Keratinocyte (primary cell): ENCODE data around the gene PFKM. TPM values are rescaled to one million over a fixed set of nuclear protein-coding genes. Genes with fewer than 3 reads are reported as not detected.

Source experiments
- DNase-seq: peaks from one replicate; pipeline ENCODE4 v3.0.0-alpha.2; 2011; ENCODE audit warnings: low read depth, missing footprints, low spot score
- FAIRE-seq: peaks from 2 replicates; lab custom pipeline; 2011; peaks lifted over from hg19 to GRCh38; lab: Jason Lieb, UNC
- H2AFZ ChIP-seq: 2 replicates; pipeline ENCODE4 v1.6.0; 2012; ENCODE audit warnings: low read length, control low read depth, inconsistent platforms; ENCODE audit not compliant: control insufficient read depth
- H3K27ac ChIP-seq: 2 replicates; pipeline ENCODE4 v1.5.1; 2011; ENCODE audit warnings: low read length; ENCODE audit not compliant: control insufficient read depth, insufficient read depth
- H3K27me3 ChIP-seq: 3 replicates; pipeline ENCODE4 v1.6.0; 2011; ENCODE audit warnings: low read length; ENCODE audit not compliant: control insufficient read depth, insufficient read depth; ENCODE audit errors: extremely low read depth
- H3K36me3 ChIP-seq, 2 experiments: 2 replicates in 1 of 2; 3 replicates in 1 of 2; pipeline ENCODE4 v1.5.1; 2011; ENCODE audit warnings: low read length in 2 of 2, mild to moderate bottlenecking in 1 of 2; ENCODE audit not compliant: control insufficient read depth in 2 of 2, insufficient read depth in 2 of 2; ENCODE audit errors: extremely low read depth in 1 of 2
- H3K4me1 ChIP-seq: 3 replicates; pipeline ENCODE4 v1.5.1; 2011; ENCODE audit warnings: low read length; ENCODE audit not compliant: control insufficient read depth, insufficient read depth; ENCODE audit errors: extremely low read depth
- H3K4me2 ChIP-seq: 3 replicates; pipeline ENCODE4 v1.6.0; 2011; ENCODE audit warnings: low read depth, low read length; ENCODE audit not compliant: control insufficient read depth, insufficient read depth; ENCODE audit errors: extremely low read depth
- H3K4me3 ChIP-seq, 3 experiments: fragments of 200-600 bp in 1 of 3; sonication (generic) in 1 of 3; 2 replicates in 2 of 3; 3 replicates in 1 of 3; pipeline ENCODE4 v1.5.1; 2011 to 2016; ENCODE audit warnings: low read length in 3 of 3, mild to moderate bottlenecking in 3 of 3, control low read depth in 2 of 3, inconsistent platforms in 1 of 3, low read depth in 1 of 3, mixed read lengths in 1 of 3, mixed run types in 1 of 3, moderate library complexity in 1 of 3; ENCODE audit not compliant: control insufficient read depth in 2 of 3, insufficient read depth in 2 of 3; ENCODE audit errors: extremely low read depth in 1 of 3
- H3K79me2 ChIP-seq: 2 replicates; pipeline ENCODE4 v1.6.0; 2012; ENCODE audit warnings: low read length; ENCODE audit not compliant: control insufficient read depth, insufficient read depth
- H3K9ac ChIP-seq: 3 replicates; pipeline ENCODE4 v1.6.0; 2011; ENCODE audit warnings: low read length; ENCODE audit not compliant: control insufficient read depth, insufficient read depth; ENCODE audit errors: extremely low read depth
- H3K9me1 ChIP-seq: 3 replicates; pipeline ENCODE4 v1.6.0; 2011; ENCODE audit warnings: low read length; ENCODE audit not compliant: control insufficient read depth, insufficient read depth; ENCODE audit errors: extremely low read depth
- H3K9me3 ChIP-seq: 2 replicates; pipeline ENCODE4 v1.5.1; 2012; ENCODE audit warnings: low read depth, low read length; ENCODE audit not compliant: control insufficient read depth
- H4K20me1 ChIP-seq: 3 replicates; pipeline ENCODE4 v1.6.0; 2011; ENCODE audit warnings: low read length; ENCODE audit not compliant: control insufficient read depth, insufficient read depth; ENCODE audit errors: extremely low read depth
- CTCF ChIP-seq, 3 experiments: IDR thresholded peaks in 1 of 3; conservative IDR thresholded peaks in 1 of 3; optimal IDR thresholded peaks in 1 of 3; 2 replicates in 2 of 3; 3 replicates in 1 of 3; pipeline versions ENCODE3 to v1.5.1; 2011; ENCODE audit warnings: low read length in 3 of 3, mild to moderate bottlenecking in 3 of 3, moderate library complexity in 2 of 3, control low read depth in 1 of 3, inconsistent platforms in 1 of 3; ENCODE audit not compliant: insufficient read depth in 2 of 3; ENCODE audit errors: extremely low read depth in 1 of 3
- EZH2 ChIP-seq: IDR thresholded peaks from one replicate; pipeline ENCODE4 v1.6.1; 2012; ENCODE audit warnings: inconsistent platforms, mild to moderate bottlenecking, low read length, moderate library complexity
- dilution Hi-C: fragments of 300-500 bp; cut with MboI; formaldehyde crosslinking; loops from one replicate; pipeline ENCODE4 v1.7.0; 2020; ENCODE audit warnings: low sequenced_read_pairs; ENCODE audit not compliant: extremely low pct_ligation_motif_present
- polyA plus RNA-seq, 5 experiments: library from polyadenylated mRNA; depleted of rRNA in 3 of 5; stranded (reverse) in 3 of 5; stranded (forward) in 1 of 5; unstranded in 1 of 5; fragments of >200 nt; gene quantifications; 1 replicate in 1 of 5; 2 replicates in 3 of 5; 3 replicates in 1 of 5; pipeline versions ENCODE4 v1.2.1 to v1.2.3, GENCODE V29; 2011 to 2012; ENCODE audit warnings: missing spikeins in 2 of 5, low read depth in 1 of 5, low replicate concordance in 1 of 5

Gene PFKM
- polyA plus RNA-seq, 1 donor (not counting 4 experiments of a cell fraction or from before 2014, with no cell fraction given), result 67.9 TPM

- no peak for FAIRE-seq
Measured at GRCh38 chr12:48078901-48079300, 40.3 kb upstream of the PFKM start.

GRCh38 chr12:48080285-48080684, 38.9 kb upstream of the PFKM start:
- TF ChIP-seq CTCF (optimal IDR thresholded peaks at IDR 0.05 in 1 of 3, IDR thresholded peaks at IDR 0.05 in 1 of 3, conservative IDR thresholded peaks at IDR 0.05 in 1 of 3; ENCODE audit: extremely low read depth in 1 of 3, insufficient read depth in 2 of 3, low read length in 3 of 3), result no peak
- TF ChIP-seq EZH2, result no peak
- no peak overlapping the region for H3K9ac ChIP-seq
- DNase-seq (no peak), FAIRE-seq (no peak)
- no peaks in the 10 kb centered on the region for H3K27me3 ChIP-seq
- dilution Hi-C loops, result no loop called here
- H3K27ac ChIP-seq, result no peak overlapping the region
- H3K4me2 ChIP-seq, result no peak overlapping the region
- H3K4me1 ChIP-seq, result no peaks in the 10 kb centered on the region
- H2AFZ ChIP-seq, result no peak overlapping the region
- H3K79me2 ChIP-seq, result no peaks in the 10 kb centered on the region
- peaks cover 5 to 6% of the 10 kb centered on the region in 2 experiments for H3K36me3 ChIP-seq
- H3K4me3 ChIP-seq, result no peak overlapping the region
- no peaks in the 10 kb centered on the region for H4K20me1 ChIP-seq
- H3K9me1 ChIP-seq, result no peaks in the 10 kb centered on the region
- no peaks in the 10 kb centered on the region for H3K9me3 ChIP-seq

More at GRCh38 chr12:48078901-48079300, 40.3 kb upstream of the PFKM start:
- no peaks in the 10 kb centered on the region for H3K9me3 ChIP-seq
- H4K20me1 ChIP-seq, result no peaks in the 10 kb centered on the region
- no peaks in the 10 kb centered on the region for H3K9me1 ChIP-seq
- no peaks in the 10 kb centered on the region for H3K79me2 ChIP-seq
- dilution Hi-C loops, result no loop called here
- H3K4me1 ChIP-seq, result no peaks in the 10 kb centered on the region
- H2AFZ ChIP-seq, result no peak overlapping the region
- no peak overlapping the region for H3K9ac ChIP-seq
- no peak overlapping the region for H3K4me2 ChIP-seq
- DNase-seq, result no peak
- H3K4me3 ChIP-seq, result no peak overlapping the region
- H3K27ac ChIP-seq, result no peak overlapping the region
- peaks cover 2 to 6% of the 10 kb centered on the region in 2 experiments for H3K36me3 ChIP-seq
- no peaks in the 10 kb centered on the region for H3K27me3 ChIP-seq
- TF ChIP-seq CTCF (optimal IDR thresholded peaks at IDR 0.05 in 1 of 3, IDR thresholded peaks at IDR 0.05 in 1 of 3, conservative IDR thresholded peaks at IDR 0.05 in 1 of 3; ENCODE audit: extremely low read depth in 1 of 3, insufficient read depth in 2 of 3, low read length in 3 of 3), result no peak
- TF ChIP-seq EZH2, result no peak
